ENCODE data around the gene VNN1. TPM values are rescaled to one million over a fixed set of nuclear protein-coding genes. Genes with fewer than 3 reads are reported as not detected.
"Not testable (repeated sequence)": the region's sequence is repeated elsewhere in the genome, so short reads cannot be mapped to it uniquely, and the experiment has no call there.

The VNN1 gene
- total RNA-seq, 1 donor from 2014 or later = not detected

GRCh38 chr6:132687306-132687705 is 26.5 kb downstream of the VNN1 start:
- Mint-ChIP-seq H3K27ac (ENCODE audit: unreplicated experiment) (no peak overlapping the region), H3K9me3 (ENCODE audit: low read depth) (peaks cover 3% of the 10 kb centered on the region), H3K4me3 (ENCODE audit: unreplicated experiment) (no peak overlapping the region), H3K4me1 (ENCODE audit: low read depth) (peaks cover 9% of the 10 kb centered on the region), H3K27me3 (ENCODE audit: low read depth) (peaks cover 25% of the 10 kb centered on the region), H3K36me3 (ENCODE audit: low read depth) (no peaks in the 10 kb centered on the region)
- TF ChIP-seq, protein P1, sequence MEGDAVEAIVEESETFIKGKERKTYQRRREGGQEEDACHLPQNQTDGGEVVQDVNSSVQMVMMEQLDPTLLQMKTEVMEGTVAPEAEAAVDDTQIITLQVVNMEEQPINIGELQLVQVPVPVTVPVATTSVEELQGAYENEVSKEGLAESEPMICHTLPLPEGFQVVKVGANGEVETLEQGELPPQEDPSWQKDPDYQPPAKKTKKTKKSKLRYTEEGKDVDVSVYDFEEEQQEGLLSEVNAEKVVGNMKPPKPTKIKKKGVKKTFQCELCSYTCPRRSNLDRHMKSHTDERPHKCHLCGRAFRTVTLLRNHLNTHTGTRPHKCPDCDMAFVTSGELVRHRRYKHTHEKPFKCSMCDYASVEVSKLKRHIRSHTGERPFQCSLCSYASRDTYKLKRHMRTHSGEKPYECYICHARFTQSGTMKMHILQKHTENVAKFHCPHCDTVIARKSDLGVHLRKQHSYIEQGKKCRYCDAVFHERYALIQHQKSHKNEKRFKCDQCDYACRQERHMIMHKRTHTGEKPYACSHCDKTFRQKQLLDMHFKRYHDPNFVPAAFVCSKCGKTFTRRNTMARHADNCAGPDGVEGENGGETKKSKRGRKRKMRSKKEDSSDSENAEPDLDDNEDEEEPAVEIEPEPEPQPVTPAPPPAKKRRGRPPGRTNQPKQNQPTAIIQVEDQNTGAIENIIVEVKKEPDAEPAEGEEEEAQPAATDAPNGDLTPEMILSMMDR (IDR thresholded peaks at IDR 0.05) = no peak
- no peak for DNase-seq (ENCODE audit: low spot score)

DNA sequence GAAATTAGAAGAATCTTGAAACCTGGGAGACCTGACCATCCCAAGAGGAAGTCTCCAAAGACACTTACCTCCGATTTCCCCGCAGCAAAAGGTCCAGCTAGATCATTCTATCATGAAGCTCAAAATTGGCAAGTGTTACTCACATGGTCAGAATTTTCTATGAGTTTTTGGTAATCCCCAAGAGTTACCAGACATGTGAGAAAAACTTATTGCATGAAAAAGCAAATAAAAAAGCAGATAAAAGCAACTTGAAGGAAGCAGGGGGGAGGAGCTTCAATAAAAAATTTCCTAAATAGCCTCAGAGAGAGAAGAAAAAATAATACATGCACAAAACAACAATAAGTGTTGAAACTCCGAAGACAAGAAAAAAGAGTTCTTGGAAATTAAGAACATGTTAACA is 27.3 kb downstream of the VNN1 start:
- no peak overlapping the region for H3K4me3 Mint-ChIP-seq (ENCODE audit: unreplicated experiment)
- peaks cover 25% of the 10 kb centered on the region for H3K27me3 Mint-ChIP-seq (ENCODE audit: low read depth)
- no peak overlapping the region for H3K27ac Mint-ChIP-seq (ENCODE audit: unreplicated experiment)

GRCh38 chr6:132685009-132685408 is 28.8 kb downstream of the VNN1 start:
- H3K27me3 Mint-ChIP-seq (ENCODE audit: low read depth) = peaks cover 23% of the 10 kb centered on the region
- peaks cover 9% of the 10 kb centered on the region for H3K4me1 Mint-ChIP-seq (ENCODE audit: low read depth)
- no peaks in the 10 kb centered on the region for H3K36me3 Mint-ChIP-seq (ENCODE audit: low read depth)
- H3K4me3 Mint-ChIP-seq (ENCODE audit: unreplicated experiment) = no peak overlapping the region
- DNase-seq (ENCODE audit: low spot score) = no peak
- H3K27ac Mint-ChIP-seq (ENCODE audit: unreplicated experiment) = no peak overlapping the region
- TF ChIP-seq, protein P1 (IDR thresholded peaks at IDR 0.05) = no peak
- H3K9me3 Mint-ChIP-seq (ENCODE audit: low read depth) = peaks cover 7% of the 10 kb centered on the region

More for the DNA sequence above, 27.3 kb downstream of the VNN1 start:
- Mint-ChIP-seq H3K36me3 (ENCODE audit: low read depth) (no peaks in the 10 kb centered on the region), H3K9me3 (ENCODE audit: low read depth) (peaks cover 7% of the 10 kb centered on the region), H3K4me1 (ENCODE audit: low read depth) (peaks cover 9% of the 10 kb centered on the region)
- TF ChIP-seq, protein P1 (IDR thresholded peaks at IDR 0.05) = no peak
- no peak for DNase-seq (ENCODE audit: low spot score)

- Mint-ChIP-seq H3K4me1 (ENCODE audit: low read depth) (peaks cover 9% of the 10 kb centered on the region), H3K36me3 (ENCODE audit: low read depth) (no peaks in the 10 kb centered on the region), H3K4me3 (ENCODE audit: unreplicated experiment) (no peak overlapping the region), H3K27ac (ENCODE audit: unreplicated experiment) (no peak overlapping the region), H3K9me3 (ENCODE audit: low read depth) (peaks cover 7% of the 10 kb centered on the region), H3K27me3 (ENCODE audit: low read depth) (peaks cover 16% of the 10 kb centered on the region)
- TF ChIP-seq, protein P1 (IDR thresholded peaks at IDR 0.05) = no peak
- no peak for DNase-seq (ENCODE audit: low spot score)
These were observed 29.6 kb downstream of the VNN1 start for GRCh38 chr6:132684272-132684671.

DNA sequence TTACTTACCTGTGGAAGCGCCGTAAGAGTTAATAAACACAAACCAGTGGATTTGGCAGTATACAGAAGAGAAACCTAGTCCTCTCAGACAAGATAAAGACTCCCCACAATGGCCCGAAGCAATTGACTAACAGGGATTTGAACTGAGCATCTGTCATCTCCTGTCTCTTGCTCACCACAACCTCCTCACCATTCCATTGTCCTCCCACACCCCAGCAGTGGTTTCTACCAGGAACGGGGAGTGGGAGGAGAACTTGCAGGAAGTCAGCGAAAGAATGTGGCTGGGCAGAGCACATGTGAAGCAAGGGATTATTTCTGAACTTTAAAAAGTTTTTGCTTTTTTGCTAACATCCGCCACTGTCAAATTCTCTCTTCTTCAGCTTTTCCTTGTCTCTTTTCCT is 30.3 kb downstream of the VNN1 start:
- Mint-ChIP-seq H3K27me3 (ENCODE audit: low read depth) (peaks cover 13% of the 10 kb centered on the region), H3K4me1 (ENCODE audit: low read depth) (peaks cover 9% of the 10 kb centered on the region), H3K4me3 (ENCODE audit: unreplicated experiment) (no peak overlapping the region), H3K36me3 (ENCODE audit: low read depth) (no peaks in the 10 kb centered on the region), H3K9me3 (ENCODE audit: low read depth) (peaks cover 7% of the 10 kb centered on the region), H3K27ac (ENCODE audit: unreplicated experiment) (peak overlapping the region; percentile 45)
- DNase-seq (ENCODE audit: low spot score) = no peak
- TF ChIP-seq, protein P1 (IDR thresholded peaks at IDR 0.05) = no peak

DNA sequence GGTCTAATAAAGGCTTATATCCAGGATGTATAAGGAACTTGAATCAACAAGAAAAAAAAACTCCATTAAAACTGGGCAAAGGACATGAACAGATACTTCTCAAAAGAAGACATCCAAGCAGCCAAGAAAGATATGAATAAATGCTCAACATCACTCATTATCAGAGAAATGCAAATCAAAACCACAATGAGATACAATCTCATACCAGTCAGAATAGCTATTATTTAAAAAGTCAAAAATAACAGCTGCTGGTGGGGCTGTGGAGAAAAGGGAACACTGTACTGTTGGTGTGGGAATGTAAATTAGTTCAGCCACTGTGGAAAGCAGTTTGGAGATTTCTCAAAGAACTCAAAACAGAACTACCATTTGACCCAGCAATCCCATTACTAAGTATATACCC is 34.8 kb downstream of the VNN1 start:
- not testable (repeated sequence) for H3K36me3 Mint-ChIP-seq (ENCODE audit: low read depth); H3K9me3 Mint-ChIP-seq (ENCODE audit: low read depth); H3K4me1 Mint-ChIP-seq (ENCODE audit: low read depth); DNase-seq (ENCODE audit: low spot score); H3K27me3 Mint-ChIP-seq (ENCODE audit: low read depth); H3K4me3 Mint-ChIP-seq (ENCODE audit: unreplicated experiment); H3K27ac Mint-ChIP-seq (ENCODE audit: unreplicated experiment)

Measured in chondrocyte (in vitro differentiated cells).